Measurements from ENCODE around the gene MTHFSD. TPM values are rescaled to one million over a fixed set of nuclear protein-coding genes. Genes with fewer than 3 reads are reported as not detected.

MTHFSD gene
- total RNA-seq, 1 donor from 2014 or later, result 29.0 TPM

GRCh38 chr16:86514481-86515376 is 40.3 kb downstream of the MTHFSD start:
- DNase-seq (ENCODE audit: low spot score), result no peak

GRCh38 chr16:86513471-86514277 is 41.4 kb downstream of the MTHFSD start:
- no peak for DNase-seq (ENCODE audit: low spot score)

- DNase-seq (ENCODE audit: low spot score), result no peak
Observed at GRCh38 chr16:86512860-86513470, 42.1 kb downstream of the MTHFSD start.

GRCh38 chr16:86512301-86512859 is 42.7 kb downstream of the MTHFSD start:
- no peak for DNase-seq (ENCODE audit: low spot score)

- no peak for DNase-seq (ENCODE audit: low spot score)
Observed at GRCh38 chr16:86511317-86512161, 43.5 kb downstream of the MTHFSD start.

- DNase-seq (ENCODE audit: low spot score), result no peak
Observed at GRCh38 chr16:86510465-86511261, 44.4 kb downstream of the MTHFSD start, which contains the start of gene FOXF1. Gene FOXF1, plus strand, starts transcription at chr16:86510527. Its CDS starts 43 bp downstream, at chr16:86510570.

GRCh38 chr16:86509759-86510464 is 45.1 kb downstream of the MTHFSD start:
- DNase-seq (ENCODE audit: low spot score), result peak; percentile 78

GRCh38 chr16:86508947-86509758 is 45.9 kb downstream of the MTHFSD start:
- no peak for DNase-seq (ENCODE audit: low spot score)

GRCh38 chr16:86508028-86508946 is 46.7 kb downstream of the MTHFSD start:
- DNase-seq (ENCODE audit: low spot score), result no peak

- no peak for DNase-seq (ENCODE audit: low spot score)
Observed at GRCh38 chr16:86507173-86508027, 47.6 kb downstream of the MTHFSD start.

- DNase-seq (ENCODE audit: low spot score), result no peak
Observed at GRCh38 chr16:86505899-86506864, 48.9 kb downstream of the MTHFSD start.

- no peak for DNase-seq (ENCODE audit: low spot score)
Observed at GRCh38 chr16:86505185-86505898, 49.7 kb downstream of the MTHFSD start.

GRCh38 chr16:86504315-86505184 is 50.5 kb downstream of the MTHFSD start:
- no peak for DNase-seq (ENCODE audit: low spot score)

- DNase-seq (ENCODE audit: low spot score), result no peak
Observed at GRCh38 chr16:86503830-86504229, 51.2 kb downstream of the MTHFSD start.

Measured in mucosa of gallbladder (tissue), 1 donor.